Trophoblast cell (in vitro differentiated cells and primary cell): ENCODE data around the gene TDRD3.
"Not testable (repeated sequence)": the region's sequence is repeated elsewhere in the genome, so short reads cannot be mapped to it uniquely, and the experiment has no call there.

Experiments used
- DNase-seq, 2 donors: peaks; one replicate each; pipeline ENCODE4 v3.0.0-alpha.2; 2016
- H2AFZ ChIP-seq: 2 replicates; pipeline ENCODE4 v1.6.1; 2013; ENCODE audit warnings: low read length, moderate library complexity, mild to moderate bottlenecking; ENCODE audit not compliant: insufficient read depth, poor library complexity
- H2AK5ac ChIP-seq: 2 replicates; pipeline ENCODE4 v1.6.1; 2013; ENCODE audit warnings: mild to moderate bottlenecking, low read length
- H2BK120ac ChIP-seq: 2 replicates; pipeline ENCODE4 v1.6.1; 2013; ENCODE audit warnings: low read length, mild to moderate bottlenecking, moderate library complexity; ENCODE audit not compliant: insufficient read depth, poor library complexity
- H2BK12ac ChIP-seq: 2 replicates; pipeline ENCODE4 v1.6.1; 2013; ENCODE audit warnings: mild to moderate bottlenecking, low read length, moderate library complexity
- H2BK5ac ChIP-seq: 2 replicates; pipeline ENCODE4 v1.6.1; 2013; ENCODE audit warnings: low read length, low read depth, moderate library complexity, mild to moderate bottlenecking; ENCODE audit not compliant: poor library complexity
- H3K14ac ChIP-seq: 2 replicates; pipeline ENCODE4 v1.6.1; 2013; ENCODE audit warnings: mild to moderate bottlenecking, low read length
- H3K18ac ChIP-seq: 2 replicates; pipeline ENCODE4 v1.6.1; 2013; ENCODE audit warnings: mild to moderate bottlenecking, low read length
- H3K23ac ChIP-seq: 2 replicates; pipeline ENCODE4 v1.6.1; 2013; ENCODE audit warnings: low read length
- H3K27ac ChIP-seq: 2 replicates; pipeline ENCODE4 v1.5.1; 2013; ENCODE audit warnings: low read depth, mild to moderate bottlenecking, inconsistent platforms, low read length, moderate library complexity
- H3K27me3 ChIP-seq: 2 replicates; pipeline ENCODE4 v1.6.1; 2013; ENCODE audit warnings: inconsistent platforms, mild to moderate bottlenecking, low read length, moderate library complexity; ENCODE audit not compliant: insufficient read depth
- H3K36me3 ChIP-seq, 2 experiments: 1 replicate in 1 of 2; 2 replicates in 1 of 2; pipeline ENCODE4 v1.6.1; 2013; ENCODE audit warnings: low read length in 2 of 2, mild to moderate bottlenecking in 2 of 2, moderate library complexity in 1 of 2; ENCODE audit not compliant: insufficient read depth in 2 of 2, control insufficient read depth in 1 of 2
- H3K4ac ChIP-seq: 2 replicates; pipeline ENCODE4 v1.6.1; 2013; ENCODE audit warnings: low read depth, mild to moderate bottlenecking, low read length, moderate library complexity
- H3K4me1 ChIP-seq, 2 experiments: 1 replicate in 1 of 2; 2 replicates in 1 of 2; pipeline ENCODE4 v1.6.1; 2013; ENCODE audit warnings: low read length in 2 of 2, mild to moderate bottlenecking in 2 of 2, moderate library complexity in 1 of 2; ENCODE audit not compliant: insufficient read depth in 2 of 2, control insufficient read depth in 1 of 2
- H3K4me2 ChIP-seq: 2 replicates; pipeline ENCODE4 v1.6.1; 2013; ENCODE audit warnings: inconsistent platforms, mild to moderate bottlenecking, low read length, moderate library complexity
- H3K4me3 ChIP-seq: 2 replicates; pipeline ENCODE4 v1.5.1; 2013; ENCODE audit warnings: mild to moderate bottlenecking, low read depth, low read length, inconsistent platforms
- H3K79me1 ChIP-seq: one replicate; pipeline ENCODE4 v1.6.1; 2013; ENCODE audit warnings: low read length
- H3K79me2 ChIP-seq: 2 replicates; pipeline ENCODE4 v1.6.1; 2013; ENCODE audit warnings: low read length, mild to moderate bottlenecking; ENCODE audit not compliant: control insufficient read depth, insufficient read depth, poor library complexity
- H3K9ac ChIP-seq: 2 replicates; pipeline ENCODE4 v1.6.1; 2013; ENCODE audit warnings: mild to moderate bottlenecking, low read length
- H3K9me3 ChIP-seq: 2 replicates; pipeline ENCODE4 v1.6.1; 2013; ENCODE audit warnings: low read depth, mild to moderate bottlenecking, control low read depth, inconsistent platforms, low read length; ENCODE audit not compliant: insufficient read depth
- H4K12ac ChIP-seq: 2 replicates; pipeline ENCODE4 v1.6.1; 2013; ENCODE audit warnings: low read depth, mild to moderate bottlenecking, low read length, moderate library complexity
- H4K8ac ChIP-seq: 2 replicates; pipeline ENCODE4 v1.6.1; 2013; ENCODE audit warnings: low read depth, mild to moderate bottlenecking, low read length, moderate library complexity
- H4K91ac ChIP-seq: one replicate; pipeline ENCODE4 v1.6.1; 2013; ENCODE audit warnings: low read depth, mild to moderate bottlenecking, low read length, moderate library complexity
- WGBS: extraction: QIAGEN DNeasy Blood & Tissue Kit; methylation state at CpG from one replicate; pipeline ENCODE4 v1.1.7; 2013; ENCODE audit warnings: missing lambda C conversion rate; ENCODE audit not compliant: insufficient read length, insufficient coverage; ENCODE audit errors: extremely low coverage; 5-methylcytosine and 5-hydroxymethylcytosine counted together

The TDRD3 gene

GRCh38 chr13:60372141-60372540 is 24.9 kb upstream of the TDRD3 start:
- no peak overlapping the region for H3K4ac ChIP-seq
- no peak overlapping the region for H3K14ac ChIP-seq
- H3K4me1 ChIP-seq: no peaks in the 10 kb centered on the region
- H2AFZ ChIP-seq: no peak overlapping the region
- H4K12ac ChIP-seq: no peak overlapping the region
- no peak overlapping the region for H2BK5ac ChIP-seq
- H3K18ac ChIP-seq: no peak overlapping the region
- H3K36me3 ChIP-seq: no peaks in the 10 kb centered on the region
- no peak overlapping the region for H3K23ac ChIP-seq
- H2BK12ac ChIP-seq: no peak overlapping the region
- no peak overlapping the region for H4K91ac ChIP-seq
- H3K79me1 ChIP-seq: no peaks in the 10 kb centered on the region
- H3K4me2 ChIP-seq: no peak overlapping the region
- H2BK120ac ChIP-seq: no peak overlapping the region
- H3K27me3 ChIP-seq: no peaks in the 10 kb centered on the region
- H3K9me3 ChIP-seq: no peaks in the 10 kb centered on the region
- H3K79me2 ChIP-seq: no peaks in the 10 kb centered on the region
- no peak overlapping the region for H2AK5ac ChIP-seq
- no peak overlapping the region for H3K27ac ChIP-seq
- H3K9ac ChIP-seq: no peak overlapping the region
- WGBS: no CpG with 5 or more reads among the region's 2 CpGs
- DNase-seq: no peak
- H4K8ac ChIP-seq: no peak overlapping the region
- no peak overlapping the region for H3K4me3 ChIP-seq

GRCh38 chr13:60379282-60379681 is 17.7 kb upstream of the TDRD3 start:
- not testable (repeated sequence) for H3K23ac ChIP-seq, H2BK12ac ChIP-seq, H3K27ac ChIP-seq, H2AFZ ChIP-seq, H3K36me3 ChIP-seq, H2AK5ac ChIP-seq, H3K18ac ChIP-seq, H3K4me3 ChIP-seq, H2BK5ac ChIP-seq, DNase-seq, H3K9ac ChIP-seq, H3K4ac ChIP-seq, H4K91ac ChIP-seq, H4K12ac ChIP-seq, H4K8ac ChIP-seq, H3K4me2 ChIP-seq, H3K4me1 ChIP-seq, H3K14ac ChIP-seq, H2BK120ac ChIP-seq, H3K27me3 ChIP-seq, H3K79me1 ChIP-seq, H3K9me3 ChIP-seq, H3K79me2 ChIP-seq
- no CpG with 5 or more reads among the region's 3 CpGs for WGBS

- no peak overlapping the region for H3K4me3 ChIP-seq
- H3K27me3 ChIP-seq: no peaks in the 10 kb centered on the region
- no peak overlapping the region for H3K4me2 ChIP-seq
- no peak overlapping the region for H2BK5ac ChIP-seq
- no peaks in the 10 kb centered on the region for H3K4me1 ChIP-seq
- no peak overlapping the region for H4K12ac ChIP-seq
- H2BK12ac ChIP-seq: no peak overlapping the region
- H3K18ac ChIP-seq: no peak overlapping the region
- H3K36me3 ChIP-seq: no peaks in the 10 kb centered on the region
- no peak overlapping the region for H4K91ac ChIP-seq
- no peak overlapping the region for H4K8ac ChIP-seq
- H3K9ac ChIP-seq: no peak overlapping the region
- no peak overlapping the region for H3K23ac ChIP-seq
- H2BK120ac ChIP-seq: no peak overlapping the region
- no peak overlapping the region for H2AK5ac ChIP-seq
- no CpG with 5 or more reads among the region's 3 CpGs for WGBS
- H3K79me2 ChIP-seq: no peaks in the 10 kb centered on the region
- no peak for DNase-seq
- no peaks in the 10 kb centered on the region for H3K79me1 ChIP-seq
- no peak overlapping the region for H3K14ac ChIP-seq
- H3K4ac ChIP-seq: no peak overlapping the region
- no peak overlapping the region for H3K27ac ChIP-seq
- no peak overlapping the region for H2AFZ ChIP-seq
- H3K9me3 ChIP-seq: no peaks in the 10 kb centered on the region
Observed at GRCh38 chr13:60379837-60380565, 17.0 kb upstream of the TDRD3 start.

- H2BK12ac ChIP-seq: no peak overlapping the region
- no peak overlapping the region for H2BK120ac ChIP-seq
- H3K4ac ChIP-seq: no peak overlapping the region
- no peak overlapping the region for H2AFZ ChIP-seq
- H3K4me1 ChIP-seq: peaks cover 0 to 2% of the 10 kb centered on the region in 2 experiments
- no peak for DNase-seq
- no peaks in the 10 kb centered on the region for H3K27me3 ChIP-seq
- H2AK5ac ChIP-seq: no peak overlapping the region
- H2BK5ac ChIP-seq: no peak overlapping the region
- no peak overlapping the region for H3K18ac ChIP-seq
- WGBS: no CpG with 5 or more reads among the region's 4 CpGs
- H3K36me3 ChIP-seq: no peaks in the 10 kb centered on the region
- no peak overlapping the region for H4K91ac ChIP-seq
- no peaks in the 10 kb centered on the region for H3K79me1 ChIP-seq
- no peak overlapping the region for H3K23ac ChIP-seq
- H3K9ac ChIP-seq: no peak overlapping the region
- H4K8ac ChIP-seq: no peak overlapping the region
- H4K12ac ChIP-seq: no peak overlapping the region
- H3K27ac ChIP-seq: no peak overlapping the region
- H3K9me3 ChIP-seq: no peaks in the 10 kb centered on the region
- no peak overlapping the region for H3K4me3 ChIP-seq
- no peaks in the 10 kb centered on the region for H3K79me2 ChIP-seq
- no peak overlapping the region for H3K14ac ChIP-seq
- H3K4me2 ChIP-seq: no peak overlapping the region
Observed at GRCh38 chr13:60384911-60385310, 12.1 kb upstream of the TDRD3 start.
